GM19438 (cell line): ENCODE results near the gene YDJC.
"Not testable (repeated sequence)": the region's sequence is repeated elsewhere in the genome, so short reads cannot be mapped to it uniquely, and the experiment has no call there.

Experiments used
- ATAC-seq: cut with Tn5 transposase; IDR thresholded peaks from one replicate; pipeline ENCODE4 v1.9.1; 2021; ENCODE audit warnings: low read depth; ENCODE audit not compliant: unreplicated experiment

The YDJC gene

DNA sequence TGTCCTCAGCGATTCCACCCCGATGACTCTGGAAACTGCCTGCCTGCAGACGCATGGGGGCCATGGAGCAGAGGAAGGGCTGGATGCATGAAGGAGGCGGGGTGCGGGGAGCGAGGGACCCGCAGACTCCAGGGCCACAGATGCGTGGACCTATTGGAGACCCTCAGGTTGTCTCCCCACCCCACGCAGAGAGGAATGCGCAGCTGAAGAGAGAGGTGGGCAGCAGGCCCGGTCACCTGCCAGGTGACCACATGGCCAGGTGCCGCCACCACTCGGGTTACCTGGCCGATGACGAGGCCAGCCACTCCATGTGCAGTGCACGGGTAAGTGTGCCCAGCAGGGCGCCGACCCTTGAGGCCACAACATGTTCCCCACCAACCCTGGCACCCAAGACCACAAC, 3.1 kb upstream of the YDJC start:
- no peak for ATAC-seq

DNA sequence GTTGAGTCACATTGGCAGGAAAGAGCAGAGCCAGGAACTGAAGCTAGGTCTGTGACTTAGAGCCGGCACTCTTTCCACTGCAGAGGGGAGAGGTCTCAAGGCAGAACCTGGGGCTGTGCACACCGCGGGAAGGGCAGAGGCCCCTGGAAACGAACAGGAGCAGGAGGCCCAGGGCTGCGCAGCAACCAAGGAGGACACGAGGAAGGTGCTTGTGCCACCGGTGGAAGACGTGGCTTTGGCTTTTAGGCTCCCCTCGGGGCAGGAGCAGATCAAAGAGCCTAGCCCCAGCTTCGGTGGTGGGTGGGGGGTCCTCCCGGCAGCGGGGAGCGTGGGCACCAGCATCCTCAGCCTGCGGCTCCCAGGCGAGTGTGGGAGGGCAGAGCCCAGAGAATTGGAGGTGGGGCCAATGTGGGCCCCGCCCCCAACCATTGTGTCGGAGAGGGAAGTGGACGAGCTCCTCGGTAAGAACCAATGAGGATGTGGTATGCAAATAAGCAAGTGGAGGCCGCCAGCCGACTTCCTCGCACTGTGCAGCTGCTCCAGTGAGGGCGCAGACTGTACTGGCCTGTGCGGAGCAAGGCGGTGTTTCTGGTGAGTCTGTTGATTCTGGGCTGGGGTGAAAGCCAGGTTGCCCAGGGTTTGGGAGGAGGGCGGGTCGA, 2.5 kb upstream of the YDJC start, which contains the start of gene CCDC116:
Gene CCDC116, plus strand, starts transcription at position 524 of the 659 bp plus-strand sequence. CDS start 422 bp downstream, outside the sequence.
- ATAC-seq, result no peak

DNA sequence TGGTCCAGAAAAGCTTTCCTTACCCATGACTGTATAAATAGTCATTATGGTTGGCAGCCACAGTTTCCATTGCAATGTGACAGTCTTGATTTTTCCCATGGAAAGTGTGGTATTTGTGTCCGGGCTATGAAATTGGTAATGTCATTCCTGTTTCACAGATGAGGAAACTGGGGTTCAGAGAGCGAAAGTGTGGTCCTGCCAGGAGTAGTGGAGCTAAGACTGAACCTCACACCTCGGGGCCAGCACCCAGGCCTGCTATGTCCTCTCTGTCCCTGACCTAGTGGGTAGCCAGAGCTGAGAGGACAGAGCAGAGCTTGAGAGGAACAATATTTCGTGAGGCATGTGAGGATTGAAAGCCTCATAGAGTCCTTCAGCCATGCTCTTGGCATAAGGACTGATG, 1.2 kb upstream of the YDJC start:
- ATAC-seq, result no peak

DNA sequence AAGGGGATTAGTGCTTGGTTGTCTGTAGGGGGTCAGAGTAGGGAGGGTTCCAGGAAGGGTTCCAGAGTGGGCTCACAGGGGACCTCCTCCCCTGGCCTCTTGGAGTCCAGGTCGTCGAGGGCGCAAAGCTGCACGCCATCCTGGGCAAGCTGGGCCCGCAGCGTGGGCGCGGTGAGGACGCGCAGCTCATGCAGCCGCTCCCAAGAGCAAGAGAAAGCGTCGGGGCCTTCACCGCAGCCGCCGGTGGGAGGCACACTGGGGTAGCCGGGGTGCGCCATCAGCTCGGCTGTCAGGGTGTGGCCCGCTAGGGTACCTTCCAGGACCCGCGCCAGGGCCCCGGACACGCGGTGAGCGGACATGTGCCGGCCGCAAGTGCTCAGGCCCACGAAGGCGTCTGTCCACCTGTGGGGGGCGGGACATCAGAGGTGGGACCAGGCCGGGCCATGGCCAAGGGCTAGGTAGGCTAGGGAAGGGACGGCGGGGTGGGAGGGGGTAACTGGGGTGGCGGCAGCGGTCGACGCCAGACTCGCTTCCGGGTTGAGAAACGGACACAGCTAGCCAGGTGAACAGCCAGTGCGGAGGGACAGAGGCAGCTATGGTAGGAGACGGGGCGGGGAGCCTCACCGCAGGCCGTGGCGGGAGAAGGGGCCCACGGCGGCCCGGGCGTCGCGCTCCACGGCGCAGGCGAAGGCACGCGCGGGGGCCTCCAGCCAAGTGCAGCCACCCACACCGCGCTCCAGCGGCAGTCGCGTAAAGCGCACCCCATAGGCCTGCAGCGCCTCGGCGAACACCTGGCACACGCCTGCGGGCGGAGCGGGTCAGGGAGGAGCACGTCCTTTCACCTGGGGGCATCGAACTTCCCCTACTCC, 1.2 kb downstream of the YDJC start:
- no peak for ATAC-seq

DNA sequence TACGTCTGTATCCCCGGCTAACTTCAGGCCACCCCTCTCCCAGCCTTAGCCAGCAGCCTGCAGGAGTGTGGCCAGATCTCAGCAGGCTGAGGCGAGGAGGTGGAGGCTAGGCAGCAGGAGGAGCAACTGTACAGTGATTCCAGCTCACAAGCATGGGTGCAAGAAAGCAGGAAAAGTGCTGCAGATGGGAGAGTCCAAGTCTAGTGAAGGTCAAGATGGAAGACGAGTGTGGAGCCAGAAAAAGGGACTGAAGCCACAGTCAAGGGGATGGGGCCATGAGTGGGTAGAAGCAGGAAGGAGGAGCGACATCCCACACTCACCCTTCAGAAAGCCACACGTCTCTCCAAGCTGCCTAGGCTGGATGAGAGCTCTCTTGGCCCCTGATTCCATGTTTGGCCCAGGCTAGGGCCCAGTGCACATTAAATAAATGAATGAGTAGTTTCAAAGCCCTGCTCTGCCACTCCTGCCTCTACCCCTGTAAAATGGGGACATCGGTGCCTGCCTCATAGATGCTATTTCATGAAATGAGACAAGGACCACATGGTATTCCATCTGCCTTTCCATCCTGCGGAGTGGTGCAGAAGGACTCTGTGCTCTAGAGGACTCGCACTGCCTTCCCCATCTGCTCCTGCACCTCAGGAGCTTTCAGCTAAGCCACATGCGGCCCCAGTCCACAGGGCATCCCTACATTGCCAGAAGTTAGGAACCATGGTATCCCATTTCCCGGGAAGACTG, 2.9 kb downstream of the YDJC start:
- no peak for ATAC-seq

DNA sequence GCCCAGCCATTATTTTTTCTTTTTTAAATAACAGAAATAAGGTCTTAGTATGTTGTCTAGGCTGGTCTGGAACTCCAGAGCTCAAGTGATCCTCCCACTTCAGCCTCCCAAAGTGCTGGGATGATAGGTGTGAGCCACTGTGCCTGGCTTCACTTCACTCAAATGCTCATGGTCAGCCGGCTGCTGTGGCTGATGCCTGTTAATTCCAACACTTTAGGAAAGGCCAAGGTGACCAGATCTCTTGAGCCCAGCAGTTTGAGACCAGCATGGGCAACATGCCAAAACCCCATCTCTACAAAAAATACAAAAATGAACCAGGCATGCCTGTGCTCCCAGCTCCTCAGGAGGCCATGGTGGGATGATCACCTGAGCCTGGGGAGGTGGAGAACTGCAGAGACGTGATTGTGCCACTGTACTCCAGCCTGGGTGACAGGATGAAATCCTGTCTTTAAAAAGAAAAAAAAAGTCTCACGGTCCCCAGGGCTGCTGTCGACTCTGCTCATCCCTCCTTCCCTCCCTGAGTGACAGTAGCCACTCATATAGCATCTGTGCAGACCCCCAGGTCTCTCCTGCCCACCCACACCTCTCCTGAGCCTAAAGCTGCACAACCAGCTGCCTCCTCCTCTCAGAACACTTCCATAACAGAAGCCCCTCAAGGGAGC, 3.6 kb downstream of the YDJC start:
- ATAC-seq, result no peak

DNA sequence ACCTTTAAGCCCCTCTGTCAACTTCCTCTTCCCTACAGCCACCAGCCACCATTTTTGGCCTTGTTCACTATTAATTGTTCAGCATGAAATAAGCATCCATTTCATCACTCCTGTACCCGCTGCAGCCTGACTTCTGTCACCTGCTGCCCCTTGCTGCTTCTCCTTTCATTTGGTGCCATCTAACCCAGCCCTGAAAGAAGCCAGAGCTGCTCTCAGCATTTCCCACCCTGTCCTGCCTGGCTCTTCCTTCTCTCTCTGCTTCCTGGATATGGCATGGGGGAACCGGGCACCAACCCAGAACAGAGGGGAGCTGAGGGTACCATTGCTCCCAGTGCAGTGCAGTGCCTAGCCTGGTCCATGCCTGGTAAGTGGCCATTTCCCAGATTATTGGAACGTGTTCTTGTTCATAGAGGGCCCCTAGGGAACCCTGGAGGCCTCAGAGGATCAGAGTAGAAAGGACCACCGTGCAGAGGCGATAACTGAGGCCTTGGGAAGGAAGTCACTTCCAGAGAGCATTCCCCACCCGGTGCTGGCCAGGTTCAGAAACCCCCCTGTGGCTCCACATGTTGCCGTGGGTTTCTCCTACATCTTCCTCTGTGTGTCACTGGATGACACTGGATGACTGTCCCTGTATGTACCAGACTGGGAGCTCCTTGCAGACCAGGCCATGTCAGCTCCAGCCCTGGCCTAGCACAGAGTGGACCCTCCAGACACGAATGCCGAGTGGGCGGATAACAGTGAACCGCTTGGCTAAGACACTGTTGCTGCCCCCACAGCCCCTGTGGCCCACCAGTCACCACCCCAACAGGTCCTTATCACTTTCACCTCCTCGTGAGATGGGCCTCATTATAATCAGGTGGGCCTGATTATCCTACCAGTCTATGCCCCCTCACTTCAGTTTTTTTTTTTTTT, 4.7 kb downstream of the YDJC start:
- no peak for ATAC-seq

DNA sequence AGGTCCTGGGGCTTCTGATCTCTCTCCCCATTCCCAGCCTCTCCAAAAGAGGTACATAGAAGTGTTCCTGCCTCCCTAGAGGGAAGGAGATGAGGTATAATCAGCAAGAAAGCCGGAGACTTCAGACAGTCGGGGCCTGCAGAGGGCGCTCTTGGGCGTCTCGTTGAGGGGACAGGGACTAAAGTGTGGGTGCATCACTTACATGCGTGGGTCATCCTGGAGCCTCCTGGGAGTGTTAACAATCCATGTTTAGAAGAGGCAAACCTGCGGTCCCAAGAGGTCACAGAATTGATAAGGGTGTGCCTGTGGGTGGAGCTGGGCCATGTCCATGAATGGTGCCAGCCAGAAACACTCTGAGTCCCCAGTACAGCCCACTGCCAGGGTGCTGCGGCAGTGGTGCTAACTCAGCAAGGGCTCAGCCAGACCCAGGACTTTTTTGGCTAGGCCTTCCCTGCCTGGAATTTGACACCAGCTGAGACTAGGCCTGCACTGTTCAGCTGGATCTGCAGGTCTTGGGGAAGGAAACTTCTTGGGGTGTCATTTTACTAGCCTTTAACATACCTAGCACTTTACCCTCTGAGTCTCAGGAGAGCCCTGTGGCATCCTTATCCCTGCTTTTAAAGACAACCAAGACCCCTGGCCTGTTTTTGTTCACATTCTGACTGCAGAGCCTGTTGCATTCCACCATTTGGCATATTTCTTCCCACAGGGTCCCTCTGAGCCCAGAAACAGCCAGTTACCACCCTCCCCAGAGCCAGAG, 5.5 kb downstream of the YDJC start:
- no peak for ATAC-seq

DNA sequence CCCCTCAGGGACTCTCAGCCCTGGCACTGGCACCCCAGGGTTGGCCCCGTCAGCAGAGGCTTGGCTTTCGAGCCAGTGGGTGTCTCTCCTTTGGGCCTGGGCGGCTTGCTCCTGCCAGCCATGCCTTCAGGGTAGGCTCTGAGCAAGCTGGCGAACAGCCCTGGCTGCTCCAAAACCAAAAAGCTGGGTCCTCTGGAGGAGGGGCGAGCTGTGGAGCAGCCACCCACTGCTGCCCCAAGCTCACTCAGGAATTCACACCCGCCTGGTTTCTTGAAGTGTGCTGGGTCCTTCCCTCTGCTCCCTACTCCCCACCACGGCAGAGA, 6.2 kb downstream of the YDJC start:
- no peak for ATAC-seq

DNA sequence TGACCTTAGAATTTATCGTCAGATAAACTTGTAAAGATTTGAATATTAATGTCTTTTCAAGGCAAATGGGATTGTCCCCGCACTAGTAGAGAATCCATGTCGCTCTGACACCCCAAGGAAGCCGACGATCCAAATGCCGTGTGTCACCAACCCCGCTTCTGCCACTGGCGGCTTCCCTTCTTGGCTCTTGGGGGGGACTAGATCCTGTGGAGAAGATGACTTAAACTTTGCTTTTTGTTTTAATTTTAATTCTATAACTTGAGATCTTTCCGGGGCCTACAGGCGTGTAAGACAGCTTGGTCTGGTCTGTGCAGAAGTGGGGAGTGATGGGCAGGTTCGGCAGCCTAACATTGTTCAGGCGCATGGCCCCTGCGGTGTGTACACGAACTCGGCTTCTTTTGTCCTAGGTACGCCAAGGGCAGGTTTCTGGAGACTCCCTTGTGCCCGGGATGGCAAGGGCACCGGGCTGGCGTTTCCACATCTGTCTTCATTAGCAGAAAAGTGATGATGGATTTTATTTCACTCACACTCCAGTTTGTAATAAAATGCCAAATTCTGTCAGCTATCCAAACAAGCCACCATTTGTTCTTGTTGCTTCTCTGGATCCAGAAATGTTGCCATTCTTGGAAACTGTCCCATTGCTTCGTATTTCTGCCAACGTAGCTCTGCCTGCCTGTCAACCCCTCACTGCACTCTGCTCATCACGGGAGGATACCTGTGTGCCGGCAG, 6.7 kb downstream of the YDJC start:
- no peak for ATAC-seq

DNA sequence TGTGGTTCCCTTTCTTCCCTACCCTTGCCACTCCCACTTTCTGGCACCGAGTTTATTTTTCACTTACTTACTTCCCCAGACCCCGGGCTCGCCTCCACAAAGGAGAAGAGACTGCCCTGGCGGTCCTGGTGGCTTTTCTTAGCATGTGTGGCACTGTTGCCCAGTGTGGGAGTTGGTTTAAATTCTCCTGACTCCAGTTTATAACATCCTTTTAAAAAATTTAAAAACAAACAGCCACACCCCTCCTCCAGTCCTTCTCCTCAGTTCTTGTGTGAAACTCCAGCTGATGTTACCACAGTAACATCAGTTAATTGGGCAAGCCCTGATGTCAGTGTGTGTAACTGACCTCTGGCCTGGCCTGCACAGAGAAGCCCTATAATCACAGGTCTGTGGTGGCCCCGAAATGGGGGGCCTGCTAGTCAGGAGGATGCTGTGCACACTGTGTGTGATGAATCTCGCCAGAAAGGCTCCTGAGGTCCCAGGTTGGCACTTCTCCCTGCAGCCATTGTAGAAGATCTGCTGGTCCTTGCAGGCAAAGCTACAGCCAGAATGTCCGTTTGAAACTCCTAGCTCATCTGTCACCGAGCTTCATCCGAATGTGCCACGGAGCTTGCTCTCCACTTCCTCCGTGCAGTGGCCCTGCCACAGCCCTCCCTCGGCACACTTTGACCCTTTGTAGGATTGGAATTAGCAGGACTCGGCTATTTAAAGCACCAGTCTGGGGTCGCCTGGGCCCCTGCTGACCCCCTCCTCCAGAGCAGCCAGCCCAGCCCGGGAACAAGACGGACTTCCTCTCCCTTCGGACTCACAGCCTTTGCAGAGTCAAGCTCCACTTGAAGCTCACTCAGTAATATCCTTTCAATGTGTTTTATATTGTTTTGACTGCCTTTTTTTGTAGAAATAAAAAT, 7.6 kb downstream of the YDJC start:
- no peak for ATAC-seq

DNA sequence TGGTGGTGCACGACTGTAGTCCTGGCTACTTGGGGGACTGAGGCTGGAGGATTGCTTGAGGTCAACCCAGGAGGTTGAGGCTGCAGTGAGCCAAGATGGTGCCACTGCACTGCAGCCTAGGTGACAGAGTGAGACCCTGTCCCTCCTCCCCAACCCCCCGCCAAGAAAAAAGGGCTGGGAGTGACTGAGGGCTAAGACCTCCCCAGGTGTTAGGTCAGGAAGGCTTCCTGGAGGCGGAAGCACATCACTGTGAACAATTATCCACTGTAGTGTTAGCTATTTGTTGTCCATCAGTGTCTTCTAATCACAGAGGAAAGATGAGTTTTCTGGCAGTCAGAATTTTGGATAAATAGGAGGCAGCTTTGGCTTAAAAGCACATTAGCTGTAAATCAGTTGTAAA, 8.8 kb downstream of the YDJC start:
- no peak for ATAC-seq

DNA sequence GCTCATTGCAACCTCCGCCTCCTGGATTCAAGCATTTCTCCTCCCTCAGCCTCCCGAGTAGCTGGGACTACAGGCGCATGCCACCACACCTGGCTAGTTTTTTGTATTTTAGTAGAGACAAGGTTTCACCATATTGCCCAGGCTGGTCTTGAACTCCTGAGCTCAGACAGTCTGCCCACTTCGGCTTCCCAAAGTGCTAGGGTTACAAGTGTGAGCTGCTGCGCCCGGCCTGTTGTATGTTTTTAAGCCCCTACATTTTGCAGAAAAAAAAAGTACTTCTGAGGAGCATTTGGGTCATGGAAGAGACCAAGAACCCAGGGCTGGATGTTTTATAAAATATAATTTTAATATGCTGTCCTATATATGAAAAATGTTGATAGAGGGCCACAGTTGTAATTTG, 12.5 kb downstream of the YDJC start:
- ATAC-seq, result not testable (repeated sequence)

DNA sequence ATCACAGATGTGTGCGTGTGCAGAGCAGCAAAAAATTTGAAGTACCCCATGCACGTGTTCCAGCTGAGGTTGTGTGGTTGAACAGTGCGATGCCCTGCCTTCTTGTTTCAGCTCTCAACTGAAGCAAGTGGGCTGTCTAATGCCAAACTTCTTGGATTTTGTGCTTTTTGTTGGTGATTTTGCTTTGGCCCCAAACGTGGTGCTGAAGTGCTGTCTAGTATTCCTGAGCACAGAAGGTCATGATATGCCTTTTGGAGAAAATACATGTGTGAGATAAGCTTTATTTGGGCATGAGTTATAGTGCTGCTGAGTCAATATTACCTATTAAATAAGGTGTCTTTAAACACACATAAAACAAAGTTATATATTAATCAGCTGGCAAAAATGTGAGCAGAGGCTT, 14.1 kb downstream of the YDJC start:
- no peak for ATAC-seq

DNA sequence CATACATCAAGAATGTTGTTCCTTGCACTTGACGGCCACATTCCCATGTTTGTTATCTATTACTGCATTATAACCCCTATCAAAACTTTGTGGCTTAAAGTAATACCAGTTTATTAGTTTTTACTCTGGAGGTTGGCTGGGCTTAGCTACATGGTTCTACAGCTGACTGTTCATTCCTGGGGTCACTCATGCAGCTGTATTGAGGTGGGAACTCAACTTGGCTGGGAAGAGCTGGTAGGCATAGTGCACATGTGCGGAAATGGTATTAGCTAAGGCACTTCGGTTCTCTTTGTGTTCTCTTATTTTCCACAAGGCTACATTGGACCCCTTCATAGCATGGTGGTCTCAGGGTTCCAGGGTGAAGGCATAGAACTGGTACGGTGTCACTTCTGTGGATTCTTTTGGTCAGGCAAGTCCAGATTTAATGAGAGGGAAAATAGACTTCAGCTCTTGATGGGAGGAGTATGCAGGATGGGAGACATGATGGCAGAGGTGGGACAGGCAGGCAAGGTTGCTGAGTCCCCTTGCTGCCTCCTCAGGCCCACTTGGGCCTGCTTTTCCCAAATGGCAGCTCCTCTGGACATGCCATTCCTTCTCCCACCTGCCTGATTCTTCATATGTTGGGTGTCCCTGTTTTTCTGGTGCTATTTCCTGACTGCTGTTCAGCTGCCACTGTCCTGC, 16.1 kb downstream of the YDJC start:
- ATAC-seq, result no peak

DNA sequence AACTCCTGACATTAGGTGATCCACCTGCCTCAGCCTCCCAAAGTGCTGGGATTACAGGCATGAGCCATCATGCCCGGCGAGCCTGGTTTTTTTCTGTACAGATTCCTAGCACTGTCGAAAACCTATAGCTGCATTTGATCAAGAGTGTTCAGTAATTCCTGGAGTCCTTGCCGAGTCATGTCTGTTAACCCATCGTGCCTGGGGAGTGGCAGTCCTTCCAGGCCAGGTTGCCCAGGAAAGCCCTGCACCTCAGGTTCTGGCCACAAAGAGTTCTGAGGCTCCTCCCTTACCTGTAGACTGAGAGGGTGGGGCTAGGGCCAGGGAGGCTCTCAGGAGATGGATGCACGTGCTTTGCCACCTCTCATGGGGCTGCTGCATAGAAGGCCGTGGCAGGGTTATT, 17.0 kb downstream of the YDJC start:
- ATAC-seq, result no peak
